CD4-positive, alpha-beta T cell treated with Interferon alpha-2 for 1 hour (primary cell): Measurements from ENCODE around the gene TBCD.

Source experiments
- DNase-seq, 2 donors: peaks; one replicate each; pipeline ENCODE4 v3.0.0-alpha.2; 2020 to 2022

The TBCD gene

DNA sequence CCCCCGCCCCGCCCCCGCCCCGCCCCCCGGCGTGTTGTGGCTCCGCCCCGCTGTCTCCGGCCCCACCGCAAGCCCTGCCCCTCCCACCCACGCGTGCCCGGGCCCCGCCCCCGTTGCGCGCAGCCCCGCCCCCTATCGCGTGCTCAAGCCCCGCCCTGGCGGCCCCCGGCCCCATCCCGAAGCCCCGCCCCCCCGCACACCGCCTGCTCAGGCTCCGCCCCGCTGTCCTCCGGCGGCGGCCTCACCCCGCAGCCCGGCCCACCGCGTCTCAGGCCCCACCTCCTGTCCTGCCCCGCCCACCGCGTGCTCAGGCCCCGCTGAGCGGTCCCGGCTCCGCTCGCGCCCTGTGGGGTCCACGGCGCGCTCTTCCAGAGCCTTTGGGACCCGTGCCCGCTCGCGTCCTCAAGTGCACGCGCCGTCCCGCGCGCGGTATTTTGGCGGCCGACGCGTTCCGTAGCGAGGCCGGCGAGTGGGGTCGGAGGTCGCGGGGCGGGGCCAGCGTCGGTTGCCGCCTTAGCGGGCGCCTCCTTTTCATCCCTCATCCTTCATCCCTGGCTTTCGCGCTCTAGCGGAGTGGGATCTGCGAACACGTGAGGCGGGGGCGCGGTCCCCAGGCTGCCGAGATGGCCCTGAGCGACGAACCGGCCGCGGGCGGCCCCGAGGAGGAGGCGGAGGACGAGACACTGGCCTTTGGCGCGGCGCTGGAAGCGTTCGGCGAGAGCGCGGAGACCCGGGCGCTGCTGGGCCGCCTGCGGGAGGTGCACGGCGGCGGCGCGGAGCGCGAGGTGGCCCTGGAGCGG lies at the start of gene TBCD:
TBCD (plus strand) TSS at position 495 of the 800 bp plus-strand sequence; CDS start at position 624, 129 bp downstream.
- peak; percentile 84 to 87 for DNase-seq

DNA sequence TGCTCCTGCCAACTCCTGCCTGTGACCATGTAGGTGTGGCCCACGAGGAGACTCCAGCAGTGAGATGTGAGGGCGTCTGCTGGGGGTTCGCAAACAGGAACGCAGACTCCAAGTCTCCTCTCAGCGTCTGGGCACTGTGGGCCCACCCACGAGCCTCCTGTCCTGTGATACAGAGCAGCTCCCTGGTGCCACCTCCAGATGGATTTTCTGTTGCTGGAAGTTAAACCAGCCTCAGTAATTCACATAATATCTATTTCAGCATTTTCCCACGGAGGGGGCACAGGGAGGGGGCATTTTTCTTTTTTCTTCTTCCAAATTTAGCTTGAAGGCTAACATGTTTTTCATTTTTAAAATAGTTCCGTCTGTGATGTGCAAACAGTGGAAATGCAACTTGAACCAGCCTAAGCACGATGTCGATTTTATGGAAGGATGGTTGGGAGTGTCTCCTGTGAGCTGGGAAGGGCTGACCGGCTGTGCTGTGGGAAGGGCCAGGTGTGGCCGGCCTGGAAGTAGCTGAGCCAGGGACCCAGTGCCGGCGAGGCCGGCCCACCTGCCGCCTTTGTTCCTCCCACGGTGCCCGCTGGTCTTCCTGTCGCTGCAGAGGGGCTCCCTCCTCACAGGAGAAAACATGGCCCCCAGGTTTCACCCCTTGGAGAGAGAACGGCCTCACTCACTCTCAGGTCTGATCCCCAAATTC lies 49.5 kb upstream of the TBCD start:
- DNase-seq = no peak

DNA sequence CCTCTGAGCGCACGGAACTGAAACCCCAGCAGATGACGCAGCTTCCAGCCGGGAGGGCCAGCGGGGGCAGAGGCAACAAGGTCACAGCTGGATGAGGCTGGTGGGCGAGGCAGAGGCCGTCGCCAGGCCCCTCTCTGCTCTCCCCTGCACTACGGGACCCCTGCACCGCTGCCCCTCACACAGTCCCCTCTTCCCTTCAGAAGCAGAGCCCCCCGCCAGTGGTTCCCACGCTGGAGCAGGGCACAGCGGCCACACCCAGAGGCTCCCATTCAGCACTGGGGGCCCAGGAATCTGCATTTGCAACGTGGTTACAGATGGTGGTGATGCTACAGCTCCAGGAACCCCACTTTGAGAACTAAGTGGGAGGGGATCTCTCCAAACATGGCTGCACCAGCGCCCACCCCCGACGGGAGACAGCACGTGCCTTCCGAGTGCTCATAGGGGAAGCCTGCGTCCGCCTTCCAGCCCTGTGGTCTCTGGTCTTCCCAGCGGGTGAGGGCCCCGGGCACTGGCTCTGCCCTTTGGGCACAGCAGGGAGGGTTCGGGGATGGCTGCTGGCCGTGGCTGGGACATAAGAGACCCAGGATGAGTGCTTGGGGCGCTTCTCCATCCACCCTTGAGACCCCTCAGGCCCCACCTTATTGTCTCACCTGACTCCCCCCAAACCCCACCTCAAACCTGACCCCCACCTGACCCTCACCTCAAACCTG lies 48.7 kb upstream of the TBCD start:
- DNase-seq = no peak

DNA sequence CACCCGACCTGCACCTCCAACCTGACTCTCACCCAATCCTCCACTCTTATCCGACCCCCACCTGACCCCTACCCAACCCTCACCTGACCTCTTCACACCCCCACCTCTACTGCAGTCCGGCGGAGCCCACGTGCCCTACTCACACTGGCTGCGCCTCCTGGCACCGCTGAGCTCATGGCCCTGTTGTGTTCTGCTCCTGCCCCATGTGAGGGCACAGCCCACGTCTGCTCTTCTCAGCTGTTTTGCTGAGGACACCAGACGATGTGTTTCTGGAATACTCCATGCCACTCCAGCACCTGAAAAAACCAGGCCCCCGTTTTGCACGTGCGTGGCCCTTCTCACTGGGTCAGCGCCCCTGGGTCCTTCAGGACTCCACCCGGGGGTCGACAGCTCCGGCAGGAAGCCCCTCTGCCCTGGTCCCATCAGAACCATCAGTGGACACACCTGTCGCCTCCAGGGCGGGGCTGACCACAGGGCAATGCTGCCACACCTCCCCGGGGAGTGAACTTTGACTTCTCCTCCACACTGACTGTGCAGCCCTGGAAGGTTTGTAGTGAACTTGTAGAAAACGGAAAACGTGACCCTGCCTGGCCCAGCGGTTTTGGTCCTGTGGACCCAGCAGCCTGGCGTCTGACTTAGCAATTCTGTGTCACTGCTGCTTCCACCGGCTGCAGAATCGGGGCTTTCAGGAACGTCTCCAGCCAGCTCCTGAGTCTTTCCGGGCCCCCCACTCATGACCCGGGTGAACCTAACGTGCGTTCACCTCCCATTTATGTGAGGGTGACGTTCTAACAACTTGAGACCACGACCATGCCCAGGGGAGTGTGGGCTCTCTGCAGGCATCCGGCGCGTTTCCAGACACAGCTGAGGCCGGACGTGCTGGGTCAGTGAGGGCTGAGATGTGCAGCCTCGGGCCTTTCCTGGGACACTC lies 47.7 kb upstream of the TBCD start:
- DNase-seq = no peak

DNA sequence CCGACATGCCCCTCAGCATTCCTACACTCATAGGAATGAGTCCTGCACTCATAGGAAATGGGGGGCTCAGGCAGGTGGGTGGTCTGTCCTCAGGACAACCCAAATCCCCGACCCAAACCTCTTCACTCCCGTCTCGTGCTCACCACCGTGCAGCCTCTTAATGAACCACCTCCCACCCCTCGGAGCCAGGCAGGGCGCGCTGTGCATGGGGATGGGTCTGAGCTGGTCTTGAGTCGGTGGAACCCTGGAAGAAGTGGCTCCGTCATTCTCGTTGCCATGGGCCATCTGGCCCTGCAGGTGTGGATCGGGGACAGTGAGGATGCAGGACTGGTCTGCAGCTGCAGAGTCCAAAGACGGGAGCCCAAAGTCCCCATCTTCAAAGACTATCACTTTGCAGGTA lies 47.0 kb upstream of the TBCD start:
- DNase-seq = no peak

DNA sequence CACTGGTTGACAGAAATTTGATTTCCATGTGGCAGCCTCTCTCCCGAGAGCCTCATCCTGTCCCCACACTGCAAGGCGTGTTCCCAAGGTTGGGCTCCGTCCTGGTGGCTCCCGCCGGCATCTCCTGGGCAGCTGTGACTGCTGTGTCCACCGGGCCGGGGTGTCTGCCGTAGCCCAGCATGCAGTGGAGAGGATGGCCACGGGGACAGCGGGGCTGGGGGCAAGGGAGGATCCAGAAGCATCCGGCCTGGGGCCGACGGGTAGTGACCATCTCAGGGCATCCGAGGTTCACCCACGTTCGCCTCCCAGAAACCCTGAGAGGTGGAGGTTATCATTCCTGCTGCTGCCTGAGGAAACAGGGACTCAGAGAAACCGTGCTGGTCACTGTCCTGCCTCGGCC lies 46.1 kb upstream of the TBCD start:
- no peak for DNase-seq

DNA sequence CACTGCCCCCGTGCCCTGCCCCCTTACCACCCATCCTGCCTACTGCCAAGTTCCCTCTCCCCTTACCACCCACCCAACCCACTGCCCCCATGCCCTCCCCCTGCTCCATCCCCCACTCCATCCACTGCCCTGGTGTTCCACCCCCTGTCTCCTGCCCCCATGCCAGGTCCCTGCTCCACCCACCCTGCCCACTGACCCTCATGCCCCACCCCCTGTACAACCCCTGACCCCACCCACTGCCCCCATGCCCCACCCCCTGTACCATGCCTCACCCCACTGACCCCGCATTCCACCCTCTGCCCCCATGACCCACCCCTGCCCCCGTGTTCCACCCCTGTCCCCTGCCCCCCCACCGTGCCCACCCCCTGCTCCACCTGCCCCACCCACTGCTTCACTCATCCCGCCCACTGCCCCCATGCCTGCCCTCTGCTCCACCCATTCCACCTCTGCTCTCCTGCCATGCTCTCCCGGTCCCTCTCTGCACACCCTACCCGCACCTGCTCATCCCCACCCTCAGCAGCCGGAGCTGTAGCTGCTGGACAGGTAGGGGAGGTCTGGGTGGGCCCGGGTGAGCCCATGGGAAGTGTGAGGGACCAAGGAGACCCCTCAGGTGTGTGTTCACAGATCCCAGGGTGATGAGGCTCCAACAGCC lies 42.7 kb upstream of the TBCD start:
- no peak for DNase-seq

DNA sequence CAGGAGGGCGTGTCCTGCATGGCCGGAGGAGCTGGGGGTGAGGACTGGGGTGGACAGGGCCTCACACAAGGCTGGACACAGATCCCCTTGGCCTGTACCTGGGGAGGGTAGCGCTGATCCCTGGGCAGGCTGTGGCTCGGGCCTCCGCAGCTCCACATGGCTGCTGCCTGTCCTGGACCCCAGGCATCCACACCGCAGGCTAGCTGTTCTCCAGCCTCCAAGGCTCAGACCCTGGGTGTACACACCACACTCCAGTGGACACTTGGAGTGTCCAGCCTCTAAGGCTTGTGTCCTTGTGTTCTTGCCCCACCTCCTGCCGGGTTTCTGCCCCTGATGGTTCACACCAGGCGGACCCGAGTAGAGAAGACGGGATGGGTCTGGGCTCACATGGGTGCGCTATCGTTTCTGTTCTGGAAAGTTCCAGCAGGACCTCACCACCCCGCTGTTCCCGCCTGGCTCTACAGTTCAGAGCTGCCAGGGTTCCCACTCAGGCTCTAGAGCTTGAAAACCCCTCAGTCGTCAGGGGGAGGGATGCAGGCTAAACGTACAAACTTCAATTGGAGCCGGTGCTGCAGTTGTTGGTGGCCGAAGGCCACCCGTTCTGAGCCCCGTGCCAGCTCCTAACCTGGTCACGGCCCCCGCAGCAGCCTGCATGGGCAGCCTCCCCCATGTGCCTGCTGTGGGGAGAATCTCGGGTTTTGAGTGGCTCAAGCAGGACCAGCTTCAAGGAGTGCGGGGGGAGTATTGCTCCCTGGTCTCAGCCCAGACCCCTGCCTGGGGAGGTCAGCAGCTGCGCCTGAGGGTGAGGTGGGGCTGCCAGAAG lies 42.0 kb upstream of the TBCD start:
- DNase-seq = no peak

DNA sequence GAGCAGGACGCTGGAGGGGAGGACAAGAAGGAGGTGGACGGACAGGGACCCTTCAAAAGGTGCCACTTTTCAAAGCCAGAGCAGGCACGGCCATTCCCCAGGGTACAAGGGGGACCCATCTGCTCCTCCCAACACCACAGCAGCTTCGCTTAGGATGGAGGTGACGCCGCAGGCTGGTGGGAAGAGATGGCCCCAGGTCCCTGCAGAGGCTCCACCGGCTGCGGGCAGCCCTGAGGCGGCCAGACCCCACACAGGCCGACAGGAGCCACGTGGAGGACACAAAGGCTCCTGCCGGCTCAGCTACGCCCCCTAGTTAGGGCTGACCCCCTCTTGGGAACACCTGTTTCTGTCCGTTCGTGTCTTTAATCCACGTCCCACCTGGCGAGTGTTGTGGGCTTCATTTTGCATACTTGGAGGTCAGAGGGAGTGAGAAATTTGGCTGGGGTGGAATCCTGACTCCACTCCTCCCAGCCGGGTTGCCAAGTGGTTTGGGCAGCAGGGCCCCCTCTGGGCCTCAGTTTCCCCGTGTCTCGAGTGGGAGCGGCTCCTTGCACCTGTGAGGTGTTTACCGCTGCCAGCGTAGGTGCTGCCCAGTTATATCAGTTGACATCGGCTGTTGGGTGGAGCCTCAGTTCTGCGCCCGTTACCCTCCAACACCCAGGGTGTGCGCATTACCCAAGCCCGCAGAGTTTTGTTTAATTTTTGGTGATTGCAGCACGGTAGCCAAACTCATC lies 41.2 kb upstream of the TBCD start:
- DNase-seq = no peak

DNA sequence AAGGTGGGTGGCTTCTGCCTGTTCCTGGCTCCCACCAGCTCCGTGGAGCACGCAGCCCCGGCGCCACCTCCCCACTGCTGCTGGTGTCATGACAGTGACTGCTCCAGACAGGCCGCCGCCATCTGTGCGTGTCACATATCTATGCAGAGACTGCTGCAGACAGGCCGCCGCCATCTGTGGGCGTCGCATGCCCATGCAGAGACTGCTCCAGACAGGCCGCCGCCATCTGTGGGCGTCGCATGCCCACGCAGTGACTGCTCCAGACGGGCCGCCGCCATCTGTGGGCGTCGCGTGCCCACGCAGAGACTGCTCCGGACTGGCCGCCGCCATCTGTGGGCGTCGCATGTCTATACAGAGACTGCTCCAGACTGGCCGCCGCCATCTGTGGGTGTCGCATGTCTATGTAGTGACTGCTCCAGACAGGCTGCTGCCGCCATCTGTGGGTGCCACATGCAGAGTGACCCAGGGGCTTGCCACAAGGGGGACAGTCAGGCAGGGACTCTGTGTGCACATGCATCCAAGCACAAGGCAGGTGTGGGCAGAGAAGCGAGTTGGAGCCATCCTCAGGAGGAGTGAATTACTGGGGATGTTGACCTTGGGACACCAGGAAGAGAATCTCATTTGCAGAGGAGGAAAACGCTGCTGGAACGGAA lies 38.7 kb upstream of the TBCD start:
- no peak for DNase-seq

DNA sequence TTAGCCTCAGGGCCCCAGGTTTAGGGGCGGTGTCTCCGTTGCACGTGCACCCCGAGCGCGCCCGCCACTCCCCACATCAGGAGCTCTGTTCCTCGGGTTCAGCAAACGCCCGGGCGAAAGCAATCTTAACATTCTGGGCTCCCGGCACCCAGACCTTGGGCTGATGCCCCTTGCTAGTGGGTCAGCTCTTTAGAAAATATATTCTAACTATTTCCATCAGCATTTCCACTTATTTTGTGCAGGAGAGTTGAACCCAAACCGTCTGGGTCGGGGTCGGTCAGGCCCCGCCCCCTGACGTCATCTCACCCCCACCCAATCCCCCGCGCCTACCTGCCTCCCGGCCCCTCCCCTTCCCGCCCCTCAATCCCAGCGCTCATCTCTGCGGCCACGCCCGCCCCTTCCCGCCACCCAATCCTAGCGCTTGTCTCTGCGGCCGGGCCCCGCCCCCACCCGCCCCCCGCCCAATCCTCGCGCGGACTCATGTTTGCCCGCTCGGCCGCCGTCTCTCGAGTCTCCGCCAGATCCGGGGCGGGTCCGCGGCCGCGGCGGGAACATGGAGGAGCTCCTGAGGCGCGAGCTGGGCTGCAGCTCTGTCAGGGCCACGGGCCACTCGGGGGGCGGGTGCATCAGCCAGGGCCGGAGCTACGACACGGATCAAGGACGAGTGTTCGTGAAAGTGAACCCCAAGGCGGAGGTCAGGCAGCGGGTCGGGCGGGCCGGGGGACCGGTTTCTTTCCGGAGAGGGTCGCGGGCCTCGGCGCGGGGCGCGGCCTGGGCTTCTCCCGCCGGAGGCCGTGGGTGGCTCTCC lies 35.5 kb upstream of the TBCD start, which contains the start of gene FN3KRP:
FN3KRP (plus strand) TSS at position 504 of the 808 bp plus-strand sequence; CDS start at position 554, 50 bp downstream.
- peak; percentile 94 to 96 for DNase-seq

DNA sequence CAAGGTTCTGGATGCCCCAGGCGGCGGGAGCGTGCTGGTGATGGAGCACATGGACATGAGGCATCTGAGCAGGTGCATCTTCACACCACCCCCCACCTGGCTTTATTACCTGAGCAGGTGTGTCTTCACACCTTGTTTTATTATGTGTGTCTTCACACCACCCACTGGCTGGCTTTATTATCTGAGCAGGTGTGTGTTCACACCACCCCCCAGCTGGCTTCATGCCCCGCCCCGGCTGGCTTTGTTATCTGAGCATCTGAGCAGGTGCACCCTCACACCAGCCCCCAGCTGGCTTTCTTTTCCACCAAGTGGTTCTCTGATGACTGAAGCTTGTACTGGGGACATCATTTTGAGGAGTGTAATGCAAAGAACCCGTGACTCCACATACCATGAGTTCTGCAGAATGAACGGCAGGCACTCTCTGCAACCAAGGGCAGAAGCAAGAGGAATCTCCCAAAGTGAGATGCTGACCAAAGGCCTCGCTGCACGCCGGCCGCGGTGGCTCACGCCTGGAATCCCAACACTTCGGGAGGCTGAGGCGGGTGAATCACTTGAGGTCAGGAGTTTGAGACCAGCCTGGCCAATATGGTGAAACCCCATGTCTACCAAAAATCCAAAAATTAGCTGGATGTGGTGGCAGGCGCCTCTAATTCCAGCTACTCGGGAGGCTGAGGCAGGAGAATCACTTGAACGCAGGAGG lies 32.7 kb upstream of the TBCD start:
- no peak for DNase-seq

DNA sequence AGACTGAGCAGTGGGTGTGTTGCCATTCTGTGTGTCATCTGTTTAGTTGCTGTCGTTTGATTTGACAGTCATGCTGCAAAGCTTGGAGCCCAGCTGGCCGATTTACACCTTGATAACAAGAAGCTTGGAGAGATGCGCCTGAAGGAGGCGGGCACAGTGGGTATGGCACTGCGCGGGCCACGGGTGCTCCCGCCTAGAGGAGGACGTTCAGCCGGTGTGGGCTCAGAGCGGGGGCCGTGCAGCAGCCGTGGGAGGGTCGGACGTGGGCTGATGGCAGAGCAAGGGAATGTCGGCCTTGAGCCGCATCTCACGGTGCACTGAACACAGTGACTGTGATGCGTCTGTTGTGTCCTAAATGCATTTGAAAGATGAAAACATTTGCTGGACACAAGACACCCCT lies 31.7 kb upstream of the TBCD start:
- no peak for DNase-seq

DNA sequence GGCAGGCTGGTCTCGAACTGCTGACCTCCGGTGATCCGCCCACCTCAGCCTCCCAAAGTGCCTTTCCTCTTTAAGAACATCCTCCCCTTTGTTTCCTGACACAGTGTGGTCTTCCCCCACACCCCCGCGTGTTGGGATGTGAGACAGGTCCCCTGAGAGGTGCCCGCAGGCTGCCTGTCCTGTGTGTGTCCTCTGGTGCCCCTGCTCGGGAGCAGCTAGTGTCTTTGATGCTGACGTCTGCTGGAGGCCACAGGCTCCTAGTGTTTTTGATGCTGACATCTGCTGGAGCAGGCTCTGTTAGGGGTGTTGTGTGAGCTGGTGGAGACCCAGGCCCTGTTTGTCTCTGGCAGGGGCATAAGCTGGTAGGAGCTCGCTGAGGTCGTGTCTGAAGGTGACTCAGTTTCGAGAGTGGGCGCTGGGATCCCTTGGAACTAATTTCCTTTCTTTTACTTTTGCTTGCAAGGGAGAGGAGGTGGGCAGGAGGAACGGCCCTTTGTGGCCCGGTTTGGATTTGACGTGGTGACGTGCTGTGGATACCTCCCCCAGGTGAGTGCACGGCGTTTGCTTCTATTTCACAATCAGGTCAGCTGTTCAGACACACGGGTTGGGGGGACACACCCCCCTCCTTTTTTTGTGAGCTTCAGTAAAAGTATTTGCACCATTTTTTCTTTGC lies 29.4 kb upstream of the TBCD start:
- DNase-seq = no peak

DNA sequence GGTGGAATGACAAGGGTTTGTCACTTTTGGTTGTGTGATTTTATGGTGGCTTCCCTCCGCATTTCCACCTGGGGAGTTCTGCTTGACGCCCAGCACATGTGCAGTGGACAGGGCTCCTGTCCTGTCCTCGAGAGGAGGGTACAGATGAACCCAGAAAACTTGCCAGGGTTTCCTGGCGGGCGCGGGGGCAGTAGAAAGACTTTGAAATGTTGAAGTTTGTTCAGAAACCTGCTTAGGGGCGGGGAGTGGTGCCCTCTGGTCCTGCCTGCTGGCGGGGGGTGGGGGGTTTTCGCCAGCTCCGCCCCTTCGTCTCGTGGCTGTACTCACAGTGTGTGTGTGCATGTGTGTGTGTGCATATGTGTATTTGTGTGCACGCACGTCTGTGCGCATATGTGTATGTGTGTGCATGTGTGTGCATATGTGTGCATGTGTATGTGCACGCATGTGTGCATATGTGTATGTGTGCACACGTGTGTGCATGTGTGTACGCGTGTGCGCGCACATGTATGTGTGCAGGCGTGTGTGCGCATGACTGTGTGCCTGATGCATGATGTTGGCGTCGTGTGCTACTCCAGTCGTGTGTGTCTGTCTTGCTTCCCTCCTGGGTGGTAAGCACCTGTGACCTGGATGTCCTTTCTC lies 28.6 kb upstream of the TBCD start:
- no peak for DNase-seq

DNA sequence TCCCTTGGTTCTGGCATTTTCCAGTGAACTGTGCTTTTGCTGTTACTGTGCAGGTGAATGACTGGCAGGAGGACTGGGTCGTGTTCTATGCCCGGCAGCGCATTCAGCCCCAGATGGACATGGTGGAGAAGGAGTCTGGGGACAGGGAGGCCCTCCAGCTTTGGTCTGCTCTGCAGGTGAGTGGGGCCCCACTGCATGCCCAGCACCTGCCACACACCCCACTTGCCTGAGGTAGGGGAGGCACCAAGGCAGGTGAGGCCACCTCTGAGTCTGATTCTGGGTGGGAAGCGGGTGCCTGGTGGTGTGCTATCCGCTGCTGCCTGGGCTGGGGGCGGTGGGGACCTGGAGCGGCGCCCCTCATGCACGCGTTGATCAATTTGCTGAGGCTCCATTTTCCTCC lies 25.4 kb upstream of the TBCD start:
- no peak for DNase-seq
